GM21390 (cell line): ENCODE data around the gene OR11H1.
"Not testable (repeated sequence)": the region's sequence is repeated elsewhere in the genome, so short reads cannot be mapped to it uniquely, and the experiment has no call there.

Experiments used
- ATAC-seq: cut with Tn5 transposase; IDR thresholded peaks from one replicate; pipeline ENCODE4 v1.9.1; 2021; ENCODE audit not compliant: unreplicated experiment

The OR11H1 gene

GRCh38 chr22:15527892-15528291, at the start of gene OR11H1:
OR11H1 (plus strand) TSS chr22:15528192; CDS start chr22:15528192, 0 bp downstream.
- not testable (repeated sequence) for ATAC-seq

DNA sequence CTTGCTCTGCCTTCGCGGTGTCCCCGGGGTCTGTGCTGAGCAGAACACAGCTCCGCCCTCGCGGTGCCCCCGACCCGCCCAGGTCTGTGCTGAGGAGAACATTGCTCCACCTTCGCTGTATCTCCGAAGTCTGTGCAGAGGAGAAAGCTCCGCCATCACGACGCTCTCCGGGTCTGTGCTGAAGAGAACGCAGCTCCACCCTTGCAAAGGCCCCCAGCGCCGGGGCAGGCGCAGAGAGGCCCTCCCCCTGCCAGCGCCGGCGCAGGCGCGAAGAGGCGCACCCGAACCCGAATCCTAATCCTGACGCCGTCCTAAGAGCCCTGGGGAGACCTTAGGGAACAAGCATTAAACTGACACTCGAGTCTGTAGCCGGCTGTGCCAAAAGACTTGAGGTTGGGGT, 18.0 kb upstream of the OR11H1 start:
- ATAC-seq, result not testable (repeated sequence)

GRCh38 chr22:15515896-15516295, 12.1 kb upstream of the OR11H1 start:
- ATAC-seq, result not testable (repeated sequence)

DNA sequence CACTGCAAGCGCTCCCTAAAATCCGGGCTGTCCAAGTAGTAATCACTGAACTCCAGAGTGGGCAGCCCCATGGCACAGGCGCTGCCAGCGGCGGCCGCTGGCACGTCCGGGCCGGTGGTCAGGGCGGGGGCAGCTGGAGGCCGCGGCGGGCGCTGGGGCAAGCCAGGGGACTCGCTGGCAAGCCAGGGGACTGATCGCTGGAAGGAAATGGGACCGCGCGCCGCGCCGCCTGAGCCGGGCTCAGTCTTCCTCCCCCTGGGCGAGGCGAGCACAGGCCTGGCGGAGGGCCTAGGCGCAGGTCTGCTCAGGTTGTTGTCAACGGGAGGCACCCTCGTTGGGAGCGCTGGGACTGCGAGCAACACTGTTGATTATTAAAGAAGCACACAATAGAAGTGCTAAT, 25.8 kb downstream of the OR11H1 start:
- not testable (repeated sequence) for ATAC-seq

GRCh38 chr22:15563461-15563860, 35.5 kb downstream of the OR11H1 start:
- ATAC-seq, result not testable (repeated sequence)

- ATAC-seq, result not testable (repeated sequence)
These were observed 37.1 kb downstream of the OR11H1 start for GRCh38 chr22:15565063-15565462.
